Neuronal stem cell (in vitro differentiated cells): Measurements from ENCODE around the gene ZNF37A.
"Not testable (repeated sequence)": the region's sequence is repeated elsewhere in the genome, so short reads cannot be mapped to it uniquely, and the experiment has no call there.

Source experiments
- DNase-seq: peaks from one replicate; pipeline ENCODE4 v3.0.0-alpha.2; 2013; ENCODE audit warnings: low spot score
- H2AFZ ChIP-seq: one replicate; pipeline ENCODE4 v1.6.1; 2013; ENCODE audit warnings: mild to moderate bottlenecking, low read length, inconsistent platforms
- H2AK5ac ChIP-seq: 2 replicates; pipeline ENCODE4 v1.6.1; 2013; ENCODE audit warnings: low read depth, mild to moderate bottlenecking, inconsistent platforms, low read length, moderate library complexity, mixed read lengths
- H2BK120ac ChIP-seq: 2 replicates; pipeline ENCODE4 v1.6.1; 2013; ENCODE audit warnings: low read depth, mild to moderate bottlenecking, inconsistent platforms, low read length, moderate library complexity, mixed read lengths
- H2BK12ac ChIP-seq: one replicate; pipeline ENCODE4 v1.6.1; 2013; ENCODE audit warnings: low read length, inconsistent platforms
- H2BK15ac ChIP-seq: 2 replicates; pipeline ENCODE4 v1.6.1; 2013; ENCODE audit warnings: mild to moderate bottlenecking, low read length, inconsistent platforms, mixed read lengths
- H2BK5ac ChIP-seq: one replicate; pipeline ENCODE4 v1.6.1; 2013; ENCODE audit warnings: inconsistent platforms, mild to moderate bottlenecking, low read length, moderate library complexity
- H3K14ac ChIP-seq: one replicate; pipeline ENCODE4 v1.6.1; 2013; ENCODE audit warnings: low read length, inconsistent platforms
- H3K18ac ChIP-seq: 2 replicates; pipeline ENCODE4 v1.6.1; 2013; ENCODE audit warnings: low read length, inconsistent platforms
- H3K23ac ChIP-seq: 2 replicates; pipeline ENCODE4 v1.6.1; 2013; ENCODE audit warnings: low read depth, mild to moderate bottlenecking, mixed read lengths, low read length, inconsistent platforms; ENCODE audit not compliant: poor library complexity
- H3K27ac ChIP-seq: replicated peaks from 3 replicates; pipeline ENCODE4 v1.5.1; 2013; ENCODE audit warnings: low read length, inconsistent platforms
- H3K27me3 ChIP-seq, 3 experiments: 2 replicates each; pipeline ENCODE4 v1.6.1; 2013; ENCODE audit warnings: low read length in 3 of 3, mild to moderate bottlenecking in 2 of 3, inconsistent platforms in 1 of 3, low read depth in 1 of 3, mixed read lengths in 1 of 3, moderate library complexity in 1 of 3; ENCODE audit not compliant: control insufficient read depth in 3 of 3, insufficient read depth in 3 of 3
- H3K36me3 ChIP-seq, 2 donors: replicated peaks in 1 of 2; 2 replicates each; pipeline ENCODE4 v1.6.1; 2013; ENCODE audit warnings: low read length in 2 of 2; ENCODE audit not compliant: control insufficient read depth in 2 of 2, insufficient read depth in 2 of 2
- H3K4ac ChIP-seq: 2 replicates; pipeline ENCODE4 v1.6.1; 2013; ENCODE audit warnings: inconsistent platforms, mild to moderate bottlenecking, low read length, moderate library complexity
- H3K4me1 ChIP-seq, 2 donors: 1 replicate in 1 of 2; 2 replicates in 1 of 2; pipeline ENCODE4 v1.6.1; 2013; ENCODE audit warnings: low read length in 2 of 2, low read depth in 1 of 2; ENCODE audit not compliant: control insufficient read depth in 2 of 2, insufficient read depth in 1 of 2
- H3K4me2 ChIP-seq: one replicate; pipeline ENCODE4 v1.6.1; 2013; ENCODE audit warnings: mild to moderate bottlenecking, low read length, inconsistent platforms; ENCODE audit not compliant: insufficient read depth, poor library complexity, severe bottlenecking
- H3K4me3 ChIP-seq, 2 donors: 2 replicates each; pipeline ENCODE4 v1.5.1; 2013; ENCODE audit warnings: low read length in 2 of 2, mild to moderate bottlenecking in 2 of 2, inconsistent platforms in 1 of 2, moderate library complexity in 1 of 2
- H3K79me1 ChIP-seq: one replicate; pipeline ENCODE4 v1.6.1; 2013; ENCODE audit warnings: low read depth, mild to moderate bottlenecking, inconsistent platforms, low read length, moderate library complexity
- H3K9ac ChIP-seq: one replicate; pipeline ENCODE4 v1.6.1; 2013; ENCODE audit warnings: mild to moderate bottlenecking, low read depth, low read length, inconsistent platforms; ENCODE audit not compliant: poor library complexity
- H3K9me3 ChIP-seq, 2 donors: replicated peaks in 1 of 2; 2 replicates each; pipeline versions ENCODE3 to v1.6.1; 2013; ENCODE audit warnings: low read length in 2 of 2, mild to moderate bottlenecking in 2 of 2, inconsistent platforms in 1 of 2, low read depth in 1 of 2, mixed read lengths in 1 of 2, moderate library complexity in 1 of 2; ENCODE audit not compliant: control insufficient read depth in 2 of 2, insufficient read depth in 1 of 2
- H4K8ac ChIP-seq: one replicate; pipeline ENCODE4 v1.6.1; 2013; ENCODE audit warnings: low read depth, mild to moderate bottlenecking, inconsistent platforms, low read length, moderate library complexity
- H4K91ac ChIP-seq: one replicate; pipeline ENCODE4 v1.6.1; 2013; ENCODE audit warnings: low read length, low read depth, mild to moderate bottlenecking, inconsistent platforms; ENCODE audit not compliant: poor library complexity
- WGBS, 2 donors: extraction: QIAGEN DNeasy Blood & Tissue Kit; methylation state at CpG; one replicate each; pipeline ENCODE4 v1.1.7; 2013; ENCODE audit warnings: missing lambda C conversion rate in 2 of 2, mixed read lengths in 1 of 2; ENCODE audit not compliant: insufficient read length in 2 of 2, insufficient replicate concordance in 1 of 2; ENCODE audit errors: extremely low coverage in 2 of 2; 5-methylcytosine and 5-hydroxymethylcytosine counted together

ZNF37A gene

GRCh38 chr10:38054361-38054797 lies 39.8 kb upstream of the ZNF37A start:
- Histone ChIP-seq H3K4me1 (no peaks in the 10 kb centered on the region), H2BK5ac (no peak overlapping the region), H2BK15ac (no peak overlapping the region), H3K23ac (no peak overlapping the region), H4K8ac (no peak overlapping the region), H3K79me1 (no peaks in the 10 kb centered on the region), H3K9me3 (peaks cover 19 to 46% of the 10 kb centered on the region in 2 donors), H4K91ac (no peak overlapping the region), H3K14ac (no peak overlapping the region), H2AFZ (no peak overlapping the region), H2AK5ac (no peak overlapping the region), H3K4me3 (no peak overlapping the region), H2BK12ac (no peak overlapping the region), H3K18ac (no peak overlapping the region), H2BK120ac (no peak overlapping the region), H3K4me2 (no peak overlapping the region), H3K36me3 (peaks cover 26 to 51% of the 10 kb centered on the region in 2 donors), H3K27me3 (no peaks in the 10 kb centered on the region), H3K9ac (no peak overlapping the region), H3K4ac (no peak overlapping the region), H3K27ac (no peak overlapping the region)
- no peak for DNase-seq

DNA sequence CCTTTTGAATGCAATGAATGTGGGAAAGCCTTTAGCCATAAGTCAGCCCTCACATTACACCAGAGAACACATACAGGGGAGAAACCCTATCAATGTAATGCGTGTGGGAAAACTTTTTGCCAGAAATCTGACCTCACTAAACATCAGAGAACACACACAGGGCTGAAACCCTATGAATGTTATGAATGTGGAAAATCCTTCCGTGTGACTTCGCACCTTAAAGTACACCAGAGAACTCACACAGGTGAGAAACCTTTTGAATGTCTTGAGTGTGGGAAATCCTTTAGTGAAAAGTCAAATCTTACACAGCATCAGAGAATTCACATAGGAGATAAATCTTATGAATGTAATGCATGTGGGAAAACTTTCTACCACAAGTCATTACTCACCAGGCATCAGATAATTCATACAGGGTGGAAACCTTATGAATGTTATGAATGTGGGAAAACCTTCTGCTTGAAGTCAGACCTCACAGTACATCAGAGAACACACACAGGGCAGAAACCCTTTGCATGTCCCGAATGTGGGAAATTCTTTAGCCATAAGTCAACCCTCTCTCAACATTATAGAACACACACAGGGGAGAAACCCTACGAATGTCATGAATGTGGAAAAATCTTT lies 38.8 kb upstream of the ZNF37A start:
- not testable (repeated sequence) for H3K27ac ChIP-seq, H3K79me1 ChIP-seq, H2BK12ac ChIP-seq, H4K91ac ChIP-seq, H3K23ac ChIP-seq, H2BK15ac ChIP-seq, H2AK5ac ChIP-seq, H2BK120ac ChIP-seq, H3K4me1 ChIP-seq, H2AFZ ChIP-seq, H3K4me3 ChIP-seq, H3K14ac ChIP-seq, H3K27me3 ChIP-seq, H3K4me2 ChIP-seq, H2BK5ac ChIP-seq, DNase-seq, H3K9ac ChIP-seq, H3K4ac ChIP-seq, H4K8ac ChIP-seq, H3K18ac ChIP-seq
- H3K9me3 ChIP-seq = peaks cover 17 to 46% of the 10 kb centered on the region in 2 donors
- H3K36me3 ChIP-seq = peaks cover 28 to 54% of the 10 kb centered on the region in 2 donors
- no CpG with 5 or more reads among the region's 5 CpGs for WGBS, 2 donors

DNA sequence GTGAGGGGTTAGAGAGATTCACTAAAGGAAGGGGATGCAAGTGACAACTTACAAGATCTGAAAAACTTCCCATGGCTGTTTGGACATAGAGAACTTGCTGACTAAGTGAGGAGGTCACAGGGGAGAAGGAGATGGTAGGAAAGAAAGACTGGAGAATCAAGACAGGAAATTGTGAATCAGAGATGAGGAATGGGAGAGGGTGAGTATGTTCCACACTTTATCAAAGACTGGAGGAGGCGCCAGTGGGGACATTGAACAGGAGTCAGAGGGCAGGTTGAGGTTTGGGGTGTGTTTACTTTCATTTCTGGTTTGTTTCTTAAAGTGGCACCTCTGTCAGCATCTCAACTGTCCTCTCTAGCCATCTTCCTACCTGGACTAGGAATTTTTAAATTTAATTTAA lies 24.5 kb upstream of the ZNF37A start:
- not testable (repeated sequence) for H2BK12ac ChIP-seq, H4K8ac ChIP-seq, H2BK120ac ChIP-seq, H3K4ac ChIP-seq, H3K9ac ChIP-seq, H3K4me3 ChIP-seq, H2AK5ac ChIP-seq, H3K27ac ChIP-seq, H2BK5ac ChIP-seq, H3K23ac ChIP-seq, H2BK15ac ChIP-seq, H3K4me1 ChIP-seq, H2AFZ ChIP-seq, H3K79me1 ChIP-seq, DNase-seq, H3K9me3 ChIP-seq, H3K4me2 ChIP-seq, H4K91ac ChIP-seq, H3K18ac ChIP-seq, H3K36me3 ChIP-seq, H3K14ac ChIP-seq, H3K27me3 ChIP-seq
- no CpG with 5 or more reads among the region's 1 CpG for WGBS, 2 donors

- no peak overlapping the region for H3K23ac ChIP-seq
- H3K18ac ChIP-seq = no peak overlapping the region
- no peak overlapping the region for H3K14ac ChIP-seq
- no peak overlapping the region for H3K4me3 ChIP-seq
- H3K27ac ChIP-seq = no peak overlapping the region
- no CpG with 5 or more reads among the region's 8 CpGs for WGBS, 2 donors
- H2BK12ac ChIP-seq = no peak overlapping the region
- H3K4me2 ChIP-seq = no peak overlapping the region
- peaks cover 0 to 10% of the 10 kb centered on the region in 2 donors for H3K9me3 ChIP-seq
- no peak overlapping the region for H2BK5ac ChIP-seq
- H3K4ac ChIP-seq = no peak overlapping the region
- no peaks in the 10 kb centered on the region for H3K4me1 ChIP-seq
- no peak overlapping the region for H2BK15ac ChIP-seq
- DNase-seq = no peak
- no peak overlapping the region for H2BK120ac ChIP-seq
- H4K8ac ChIP-seq = no peak overlapping the region
- no peaks in the 10 kb centered on the region for H3K79me1 ChIP-seq
- no peak overlapping the region for H2AK5ac ChIP-seq
- H3K9ac ChIP-seq = no peak overlapping the region
- H3K27me3 ChIP-seq = no peaks in the 10 kb centered on the region
- no peak overlapping the region for H2AFZ ChIP-seq
- no peaks in the 10 kb centered on the region for H3K36me3 ChIP-seq
- H4K91ac ChIP-seq = no peak overlapping the region
Observed at GRCh38 chr10:38070501-38070900, 23.6 kb upstream of the ZNF37A start.
